Stimulated activated CD4-positive, alpha-beta T cell treated with anti-CD3 and anti-CD28 coated beads, Interleukin-1b, Interleukin-23, amount 100 ng/mL, for 24 hours (primary cell): ENCODE results near the gene NOTCH2.
"Not testable (repeated sequence)": the region's sequence is repeated elsewhere in the genome, so short reads cannot be mapped to it uniquely, and the experiment has no call there.

Experiments
- DNase-seq, 4 experiments: peaks; one replicate each; pipeline ENCODE4 v3.0.0-alpha.2; 2020; ENCODE audit warnings: low read depth in 4 of 4, low spot score in 1 of 4

NOTCH2 gene

DNA sequence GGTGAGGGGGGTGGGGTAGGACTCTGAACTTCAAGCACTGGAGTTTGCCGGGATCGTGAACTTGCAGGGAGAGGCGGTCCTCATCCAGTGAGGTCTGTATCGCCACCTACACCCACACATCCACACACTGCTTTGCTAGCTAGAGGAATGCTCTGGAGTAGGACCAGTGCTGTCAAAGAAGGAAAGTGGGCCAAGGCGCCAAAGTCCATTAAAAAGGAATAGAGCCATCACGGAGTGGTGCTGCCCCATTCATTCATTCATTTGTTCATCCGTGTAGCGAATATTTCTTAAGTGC lies 405 bp upstream of the NOTCH2 start:
- not testable (repeated sequence) for DNase-seq

DNA sequence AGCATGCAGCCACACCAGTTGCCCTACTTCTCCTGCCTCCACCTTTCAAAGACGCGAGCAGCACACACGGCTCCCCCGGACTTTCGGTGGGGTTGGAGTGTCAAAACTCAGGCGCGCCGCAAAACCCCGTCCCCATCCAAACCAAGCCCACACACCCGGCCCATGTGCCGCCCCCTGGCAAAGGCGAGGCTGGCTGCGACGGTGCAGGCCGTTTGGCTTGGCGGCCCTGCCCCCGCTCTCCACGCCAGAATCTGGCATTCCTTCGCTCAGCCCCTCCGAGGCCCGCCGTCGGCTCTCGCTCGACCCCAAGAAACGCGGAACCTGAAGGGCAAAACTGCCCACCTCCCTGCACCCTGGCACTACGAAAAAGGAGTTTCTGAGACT lies 787 bp downstream of the NOTCH2 start:
- DNase-seq, result not testable (repeated sequence)

DNA sequence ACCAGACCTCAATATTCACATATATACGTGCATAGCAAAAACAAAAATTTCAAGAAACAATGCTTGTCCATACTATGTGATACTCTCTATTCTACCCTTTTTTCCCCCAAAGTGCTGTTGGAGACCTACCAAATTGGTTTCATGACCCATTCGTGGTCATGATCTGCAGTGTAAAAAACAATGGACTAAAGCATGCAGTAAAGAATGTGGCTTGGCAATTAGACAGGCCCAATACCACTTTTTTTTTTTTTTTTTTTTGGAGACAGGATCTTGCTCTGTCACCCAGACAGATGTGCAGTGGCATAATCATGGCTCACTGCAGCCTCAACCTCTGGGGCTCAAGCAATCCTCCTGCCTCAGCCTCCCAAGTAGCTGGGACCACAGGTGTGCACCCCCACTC lies 21.3 kb downstream of the NOTCH2 start:
- not testable (repeated sequence) for DNase-seq

DNA sequence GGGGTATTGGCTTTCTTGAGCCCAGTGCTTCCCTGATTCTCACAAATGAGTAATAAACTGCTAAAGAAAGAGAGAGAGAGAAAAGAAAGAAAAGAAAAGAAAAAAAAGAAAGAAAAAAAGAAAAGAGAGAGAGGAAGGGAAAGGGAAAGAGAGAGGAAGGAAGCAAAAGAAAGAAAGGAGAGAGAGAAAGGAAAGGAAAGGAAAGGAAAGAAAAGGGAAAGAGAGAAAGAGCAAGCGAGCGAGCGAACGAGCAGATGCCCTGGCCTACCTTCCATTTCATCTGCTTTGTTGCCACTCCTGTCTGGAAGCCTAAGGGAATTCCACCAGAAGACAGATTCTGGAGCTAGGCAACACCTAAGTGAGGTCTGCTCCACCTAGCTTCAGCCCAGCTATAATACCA lies 27.7 kb downstream of the NOTCH2 start:
- DNase-seq, result not testable (repeated sequence)

DNA sequence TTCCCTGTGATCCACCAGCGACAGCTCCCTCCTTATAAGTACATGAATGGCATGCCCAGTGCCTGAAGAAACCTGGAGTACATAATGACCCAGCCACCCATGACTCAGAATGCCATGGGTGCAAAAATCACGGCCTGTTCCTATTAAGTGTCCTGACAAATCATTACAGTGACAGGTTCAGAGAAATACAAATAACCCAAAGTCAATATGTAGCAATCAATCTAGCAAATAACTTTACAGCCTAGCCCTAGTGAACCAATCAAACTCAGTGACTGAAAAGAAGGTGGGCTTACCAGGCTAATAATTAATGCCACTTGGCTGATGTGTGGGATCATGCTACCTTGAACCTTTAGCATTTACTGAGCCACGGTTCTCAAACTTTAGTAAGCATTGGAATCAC lies 37.2 kb downstream of the NOTCH2 start:
- DNase-seq, result not testable (repeated sequence)

DNA sequence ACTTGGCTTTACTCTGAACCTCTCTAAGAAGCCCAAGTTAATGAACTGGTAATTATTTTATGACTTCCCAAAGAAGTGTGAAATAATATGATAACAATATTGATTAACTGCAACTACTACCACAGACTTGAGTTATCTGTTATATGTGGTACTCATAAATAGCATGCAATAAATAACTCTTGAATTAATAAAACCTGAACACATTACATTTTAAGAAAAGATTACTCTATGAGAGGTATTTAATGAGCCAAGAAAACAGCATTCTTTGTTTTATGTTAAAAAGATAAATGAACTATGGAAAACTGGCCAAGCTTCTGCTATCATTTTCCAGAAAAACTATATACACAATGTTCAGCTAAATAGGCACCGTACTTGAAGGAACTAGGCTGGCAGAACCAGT lies 45.7 kb downstream of the NOTCH2 start:
- DNase-seq, result not testable (repeated sequence)

DNA sequence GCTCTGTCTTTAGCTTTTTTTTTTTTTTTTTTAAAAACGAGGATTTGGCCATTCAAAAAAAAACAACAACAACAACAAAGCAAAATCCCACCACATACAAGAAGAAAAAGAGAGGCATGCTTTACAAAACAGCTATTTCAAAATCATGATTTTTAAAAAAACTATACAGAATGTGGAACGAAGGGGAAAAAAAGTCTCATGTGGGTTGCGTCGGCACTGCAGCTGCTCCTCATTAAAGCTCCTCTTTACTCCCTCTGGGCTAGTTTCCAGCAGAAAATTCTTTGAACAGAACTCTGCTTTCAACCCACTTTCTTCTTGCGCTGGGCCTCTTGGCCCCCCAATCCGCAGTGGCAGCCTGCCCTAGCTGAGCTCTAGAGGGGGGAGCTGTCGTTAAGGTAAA lies 54.5 kb downstream of the NOTCH2 start:
- DNase-seq, result not testable (repeated sequence)

DNA sequence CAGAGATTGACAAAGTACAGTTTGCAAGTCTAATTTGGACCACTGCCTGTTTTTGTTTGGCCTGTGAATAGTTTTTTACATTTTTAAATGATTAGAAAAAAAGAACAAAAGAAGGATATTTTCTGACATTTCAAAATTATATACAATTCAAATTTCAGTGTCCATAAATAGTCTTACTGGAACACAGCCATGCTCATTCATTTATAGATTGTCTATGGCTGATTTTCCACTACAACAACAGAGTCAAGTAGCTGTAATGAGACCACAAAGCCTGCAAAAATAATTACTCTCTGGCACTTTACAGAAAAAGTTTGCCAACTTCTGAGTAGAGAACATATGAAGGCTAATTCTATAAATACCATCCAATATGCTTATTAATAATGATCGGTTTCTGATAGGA lies 61.1 kb downstream of the NOTCH2 start:
- DNase-seq, result not testable (repeated sequence)

DNA sequence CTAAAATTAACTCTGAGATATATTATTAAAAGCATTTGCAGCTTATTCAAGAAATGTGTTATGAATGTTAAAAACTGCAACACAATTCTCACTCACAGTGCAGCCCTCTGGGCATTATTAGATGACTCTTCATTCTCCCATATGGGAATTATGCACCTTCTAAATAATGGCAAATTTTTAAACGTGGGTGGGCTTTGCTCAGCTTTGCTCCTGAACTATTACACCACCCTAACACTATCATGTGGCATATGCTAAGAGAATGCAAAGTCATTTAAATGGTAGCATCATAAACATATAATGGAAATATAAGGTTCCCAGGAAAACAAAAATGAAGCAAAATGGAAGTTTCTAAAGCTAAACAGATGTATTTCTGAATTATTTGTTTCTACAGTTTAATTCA lies 61.6 kb downstream of the NOTCH2 start:
- not testable (repeated sequence) for DNase-seq

DNA sequence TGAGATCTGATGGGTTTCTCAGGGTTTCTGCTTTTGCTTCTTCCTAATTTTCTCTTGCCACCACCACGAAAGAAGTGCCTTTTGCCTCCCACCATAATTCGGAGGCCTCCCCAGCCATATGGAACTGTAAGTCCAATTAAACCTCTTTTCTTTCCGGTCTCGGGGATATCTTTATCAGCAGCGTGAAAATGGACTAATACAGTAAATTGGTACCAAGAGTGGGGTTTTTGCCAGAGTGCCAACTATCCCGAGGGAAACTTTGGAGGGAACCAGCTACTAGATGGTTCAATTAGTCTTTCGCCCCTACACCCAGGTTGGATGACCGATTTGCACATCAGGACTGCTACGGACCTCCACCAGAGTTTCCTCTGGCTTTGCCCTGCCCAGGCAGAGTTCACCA lies 68.4 kb downstream of the NOTCH2 start:
- not testable (repeated sequence) for DNase-seq

DNA sequence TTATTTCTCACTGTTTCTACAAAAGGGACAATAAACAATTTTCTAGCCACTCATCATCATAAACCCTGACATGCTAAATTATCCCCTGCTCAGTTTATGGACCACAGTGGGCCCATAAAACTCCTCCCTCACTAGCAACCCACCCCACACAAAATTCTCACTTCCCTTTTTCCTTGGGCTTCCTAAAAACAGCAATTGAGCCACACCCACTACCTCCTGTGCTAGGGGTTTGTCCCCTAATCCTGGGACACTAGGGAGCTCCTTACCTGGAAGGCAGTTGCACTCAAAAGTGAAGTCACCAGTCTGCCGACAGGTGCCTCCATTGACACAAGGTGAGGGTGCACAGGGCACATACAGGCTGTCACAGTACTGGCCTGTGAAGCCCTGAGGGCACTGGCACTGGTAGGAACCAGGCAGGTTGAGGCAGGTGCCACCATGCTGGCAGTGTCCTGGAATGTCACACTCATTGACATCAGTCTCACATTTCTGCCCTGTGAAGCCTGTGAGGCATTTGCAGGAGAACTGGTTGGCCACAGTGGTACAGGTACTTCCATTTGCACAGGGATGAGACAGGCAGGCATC lies 72.6 kb downstream of the NOTCH2 start:
- DNase-seq, result not testable (repeated sequence)

DNA sequence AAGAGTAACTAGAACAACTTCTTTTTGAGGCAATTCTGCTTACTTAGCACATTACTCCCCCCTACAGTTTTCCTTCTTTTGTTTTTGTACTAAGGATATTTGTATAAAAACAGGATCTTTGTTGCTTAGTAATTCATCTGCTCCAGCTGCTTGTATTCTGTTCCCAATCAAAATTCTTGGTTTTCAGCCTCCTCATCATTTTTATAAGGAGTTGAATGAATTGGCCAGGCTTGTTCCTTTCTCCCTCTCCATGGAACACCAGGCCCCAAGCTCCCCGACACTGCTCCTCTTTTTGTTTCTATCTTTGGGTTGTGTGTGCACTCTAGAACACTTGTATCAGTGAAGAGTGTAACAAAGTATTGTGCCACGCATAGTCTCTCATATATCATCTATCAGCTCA lies 73.5 kb downstream of the NOTCH2 start:
- DNase-seq, result not testable (repeated sequence)

DNA sequence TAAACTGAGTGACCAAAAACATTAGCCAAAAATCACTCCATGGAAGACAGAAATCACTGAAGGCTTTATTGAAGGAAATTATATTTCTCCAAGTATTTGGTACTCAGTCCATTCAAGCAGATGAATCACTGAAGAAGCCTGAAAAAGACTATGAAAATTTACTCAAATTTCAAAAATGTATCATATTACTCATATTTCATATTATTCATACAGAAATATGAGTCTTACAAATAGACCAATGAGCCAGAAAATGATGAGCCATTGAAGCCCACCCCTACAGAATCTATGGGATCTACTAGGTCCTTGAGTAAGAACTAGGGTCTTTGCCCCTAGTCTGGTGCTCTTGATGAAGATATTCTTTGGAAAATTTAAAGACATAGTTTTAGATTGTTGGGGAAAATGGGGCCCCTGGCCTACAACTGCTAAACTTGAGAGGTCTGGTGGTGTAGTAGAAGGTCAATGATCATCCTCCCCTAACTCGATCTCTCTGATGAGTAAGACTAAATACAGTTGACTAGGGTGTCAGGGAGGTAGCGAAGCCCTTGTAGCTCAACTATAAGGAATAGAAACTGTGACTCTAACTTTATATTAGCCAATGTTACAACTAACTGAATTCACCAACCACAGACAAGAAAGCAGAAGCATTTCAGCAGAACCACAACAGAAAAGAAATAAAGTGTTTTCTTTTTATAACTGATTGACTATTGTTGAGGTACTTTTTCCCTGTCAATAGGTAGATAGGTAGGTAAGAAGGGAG lies 81.0 kb downstream of the NOTCH2 start:
- DNase-seq, result no peak

DNA sequence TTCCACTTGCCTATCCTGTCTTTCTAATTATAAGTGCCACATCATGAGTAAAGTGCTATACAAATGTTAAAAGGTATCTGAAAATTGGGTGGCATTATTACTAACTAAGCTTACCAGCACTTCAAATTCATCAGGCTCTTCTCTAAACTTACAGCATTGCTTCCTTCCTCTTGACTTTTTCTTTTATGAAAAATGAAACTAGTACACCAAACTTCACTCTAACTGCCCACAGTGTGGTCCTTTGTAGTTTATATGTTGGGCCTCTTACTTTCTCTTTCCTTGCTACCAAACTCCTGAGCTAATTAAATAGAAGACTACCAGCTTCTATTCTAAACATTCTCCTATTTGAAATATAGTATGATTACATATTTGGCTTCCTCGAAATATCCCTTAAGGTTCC lies 81.8 kb downstream of the NOTCH2 start:
- no peak for DNase-seq

DNA sequence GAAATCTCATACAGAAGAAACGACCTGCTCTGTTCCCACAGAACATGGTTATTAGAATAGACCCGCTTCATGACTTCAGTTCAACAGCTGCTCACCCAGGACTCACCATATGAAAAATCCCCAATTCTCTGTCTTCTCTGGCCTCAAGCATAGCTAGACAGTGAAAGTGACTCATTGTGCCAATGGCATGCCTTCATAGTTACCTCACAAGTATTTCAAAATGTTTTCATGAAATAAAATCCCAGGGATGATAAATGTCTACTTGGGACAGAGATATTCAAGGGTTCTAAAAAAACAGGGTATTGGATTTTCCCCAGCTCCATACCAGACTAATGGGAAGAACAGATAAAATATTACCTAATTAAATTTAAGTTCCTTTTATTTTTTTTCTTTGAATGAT lies 82.3 kb downstream of the NOTCH2 start:
- DNase-seq, result no peak

DNA sequence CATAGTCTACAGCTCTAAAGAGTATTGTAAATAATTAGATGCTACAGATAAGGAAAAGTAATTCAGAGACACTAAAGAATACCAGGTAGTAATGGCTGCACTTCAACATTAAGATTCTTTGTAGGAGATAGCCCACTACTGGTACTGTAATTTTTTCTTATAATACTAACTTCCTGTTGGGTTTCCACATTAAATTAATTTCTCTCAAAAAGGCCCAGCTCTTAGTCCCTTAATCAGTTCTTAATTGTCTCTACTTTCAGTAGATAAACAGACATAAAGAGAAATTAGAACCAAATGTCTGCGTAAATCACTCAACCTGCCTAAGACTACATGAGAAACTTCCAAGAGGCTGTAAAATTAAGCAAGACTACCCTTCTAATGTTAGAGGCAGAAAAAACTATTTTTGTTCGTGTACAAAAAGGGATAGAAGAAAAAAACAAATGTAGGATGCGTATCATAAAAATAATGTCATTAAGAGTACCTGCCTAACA lies 83.4 kb downstream of the NOTCH2 start:
- DNase-seq, result no peak

DNA sequence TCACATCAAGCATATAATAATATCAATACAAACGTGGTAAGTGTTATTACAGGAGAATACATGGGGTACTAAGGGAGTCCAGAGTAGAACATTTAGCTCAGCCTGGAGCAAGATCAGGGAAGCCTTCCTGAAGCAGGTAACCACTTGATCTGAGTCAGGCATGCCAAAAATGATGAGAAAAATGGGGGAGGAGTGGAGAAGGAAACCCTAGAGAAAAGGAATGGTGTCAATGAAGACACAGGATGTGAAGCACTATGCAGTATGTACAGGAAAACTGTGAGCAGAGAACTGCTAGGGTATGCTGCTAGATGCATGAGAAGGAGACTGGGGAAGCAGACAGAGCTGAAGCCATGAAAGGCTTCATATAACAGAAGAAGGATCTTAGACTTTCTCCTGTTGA lies 84.7 kb downstream of the NOTCH2 start:
- DNase-seq, result no peak

DNA sequence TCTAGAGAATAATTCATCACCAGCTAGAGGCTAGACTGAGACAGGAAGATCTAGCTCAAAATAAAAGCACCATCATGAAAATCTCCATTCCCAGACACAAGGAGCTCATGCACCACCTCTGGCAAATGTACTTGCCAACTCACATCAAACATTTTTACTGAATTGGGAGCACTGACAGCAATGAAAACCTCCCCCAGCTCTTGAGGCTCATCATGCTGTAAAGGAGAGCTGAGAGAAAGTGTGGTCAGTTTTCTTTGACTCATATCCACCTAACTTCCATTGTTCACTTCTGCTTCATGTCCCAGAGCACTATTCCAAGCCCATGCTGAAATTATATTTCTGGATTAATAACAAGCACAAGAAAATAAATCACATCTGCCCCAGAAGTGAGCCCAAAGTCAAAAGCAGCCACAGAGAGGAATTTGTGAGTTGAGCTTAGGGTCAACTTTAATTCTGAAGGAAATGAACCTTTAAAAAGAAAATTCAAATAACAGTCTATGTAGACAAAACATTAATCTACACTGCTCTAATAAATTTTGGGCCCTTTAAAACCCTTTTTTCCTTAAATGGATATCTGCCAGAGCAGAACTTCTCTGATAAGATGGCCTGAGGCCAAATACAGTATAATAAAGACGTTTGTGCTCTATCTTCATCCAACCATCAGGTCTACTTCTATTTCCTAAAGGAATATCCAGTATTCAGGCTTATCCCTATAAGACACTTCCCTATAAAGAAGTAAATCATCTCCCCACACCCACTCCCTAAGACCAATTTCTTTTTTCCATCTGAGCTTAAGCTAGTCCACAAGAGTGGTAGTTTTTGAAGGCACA lies 87.3 kb downstream of the NOTCH2 start:
- DNase-seq, result no peak

DNA sequence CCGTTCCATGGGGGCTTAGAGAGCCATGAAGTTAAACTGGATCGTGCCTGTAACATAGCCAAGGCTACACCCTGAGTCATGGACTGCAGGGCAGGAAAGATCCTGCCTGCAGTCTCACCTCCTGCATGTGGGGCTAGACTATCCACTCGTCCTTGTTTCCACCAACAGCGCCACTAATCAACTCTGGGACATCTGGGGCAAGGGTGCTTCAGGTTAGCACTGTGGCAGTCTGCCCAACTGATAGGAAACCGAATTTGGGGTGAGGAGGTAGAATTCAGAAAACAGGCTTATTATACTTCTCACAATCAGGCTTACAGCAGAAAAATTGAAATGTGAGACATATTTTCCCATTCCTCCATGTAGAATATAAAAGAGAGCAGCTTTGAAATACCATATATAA lies 88.0 kb downstream of the NOTCH2 start:
- DNase-seq, result no peak

DNA sequence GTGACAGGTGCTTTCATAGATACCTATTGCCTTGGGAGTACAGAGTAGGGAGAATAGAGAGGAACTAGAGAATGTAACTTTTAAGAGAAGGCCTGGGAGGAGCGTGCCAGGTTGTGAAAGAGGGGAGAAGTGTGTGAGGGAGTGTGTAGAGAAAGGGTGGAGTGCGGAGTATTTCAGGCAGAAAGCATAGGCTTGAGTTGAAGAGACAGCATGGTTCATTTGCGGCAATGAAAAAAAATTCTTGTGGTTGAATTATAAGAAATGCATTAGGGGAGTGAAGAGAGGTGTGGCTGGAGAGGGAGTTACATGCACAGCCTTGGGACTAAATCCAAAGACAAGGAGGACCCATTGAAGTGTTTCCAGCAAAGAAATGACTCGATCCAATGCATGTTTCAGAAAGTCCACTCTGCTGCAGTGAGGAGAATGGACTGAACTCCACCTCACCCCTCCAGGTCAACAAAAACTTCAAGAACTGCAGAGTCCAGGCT lies 91.4 kb downstream of the NOTCH2 start:
- no peak for DNase-seq

DNA sequence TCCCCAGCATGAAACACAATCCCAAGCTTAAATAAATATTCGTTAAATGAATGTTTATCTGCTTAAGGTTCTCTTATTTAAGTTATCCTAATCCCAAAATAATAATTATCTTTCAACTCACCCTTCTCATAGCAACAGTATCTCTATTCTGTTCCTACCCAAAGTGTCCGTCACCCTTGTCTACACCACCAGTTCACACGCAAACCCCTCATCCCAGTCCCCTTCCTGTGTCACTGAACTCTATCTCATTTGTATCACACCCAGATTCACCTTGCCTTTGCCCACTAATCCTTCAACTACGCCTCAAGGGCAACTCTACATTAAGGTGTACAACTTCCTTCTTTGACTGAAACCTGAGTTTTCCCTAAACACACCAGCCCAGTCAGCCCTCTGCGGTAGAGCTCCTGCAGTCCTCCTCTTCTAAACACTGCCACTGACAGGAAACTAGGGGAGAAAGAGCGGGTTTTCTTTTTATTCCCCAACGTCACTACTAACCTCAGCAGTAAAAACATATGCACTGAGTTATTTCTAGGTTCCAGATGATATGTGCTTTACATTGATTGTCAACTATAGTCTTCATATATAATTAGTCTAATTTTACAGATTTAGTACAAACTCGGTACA lies 92.2 kb downstream of the NOTCH2 start:
- DNase-seq, result not testable (repeated sequence)
